GM08714 (cell line): ENCODE data around the gene ACP7.

Experiments used
- H3K4me3 ChIP-seq: fragments of 200-500 bp; sonication (Bioruptor generic); 2 replicates; pipeline ENCODE4 v1.5.1; 2014; ENCODE audit warnings: mild to moderate bottlenecking, low read length, inconsistent platforms
- ZNF274 ChIP-seq: IDR thresholded peaks from 2 replicates; pipeline ENCODE4 v1.6.1; 2012; ENCODE audit warnings: mild to moderate bottlenecking, low read depth, low read length

ACP7 gene, protein sequence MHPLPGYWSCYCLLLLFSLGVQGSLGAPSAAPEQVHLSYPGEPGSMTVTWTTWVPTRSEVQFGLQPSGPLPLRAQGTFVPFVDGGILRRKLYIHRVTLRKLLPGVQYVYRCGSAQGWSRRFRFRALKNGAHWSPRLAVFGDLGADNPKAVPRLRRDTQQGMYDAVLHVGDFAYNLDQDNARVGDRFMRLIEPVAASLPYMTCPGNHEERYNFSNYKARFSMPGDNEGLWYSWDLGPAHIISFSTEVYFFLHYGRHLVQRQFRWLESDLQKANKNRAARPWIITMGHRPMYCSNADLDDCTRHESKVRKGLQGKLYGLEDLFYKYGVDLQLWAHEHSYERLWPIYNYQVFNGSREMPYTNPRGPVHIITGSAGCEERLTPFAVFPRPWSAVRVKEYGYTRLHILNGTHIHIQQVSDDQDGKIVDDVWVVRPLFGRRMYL

DNA sequence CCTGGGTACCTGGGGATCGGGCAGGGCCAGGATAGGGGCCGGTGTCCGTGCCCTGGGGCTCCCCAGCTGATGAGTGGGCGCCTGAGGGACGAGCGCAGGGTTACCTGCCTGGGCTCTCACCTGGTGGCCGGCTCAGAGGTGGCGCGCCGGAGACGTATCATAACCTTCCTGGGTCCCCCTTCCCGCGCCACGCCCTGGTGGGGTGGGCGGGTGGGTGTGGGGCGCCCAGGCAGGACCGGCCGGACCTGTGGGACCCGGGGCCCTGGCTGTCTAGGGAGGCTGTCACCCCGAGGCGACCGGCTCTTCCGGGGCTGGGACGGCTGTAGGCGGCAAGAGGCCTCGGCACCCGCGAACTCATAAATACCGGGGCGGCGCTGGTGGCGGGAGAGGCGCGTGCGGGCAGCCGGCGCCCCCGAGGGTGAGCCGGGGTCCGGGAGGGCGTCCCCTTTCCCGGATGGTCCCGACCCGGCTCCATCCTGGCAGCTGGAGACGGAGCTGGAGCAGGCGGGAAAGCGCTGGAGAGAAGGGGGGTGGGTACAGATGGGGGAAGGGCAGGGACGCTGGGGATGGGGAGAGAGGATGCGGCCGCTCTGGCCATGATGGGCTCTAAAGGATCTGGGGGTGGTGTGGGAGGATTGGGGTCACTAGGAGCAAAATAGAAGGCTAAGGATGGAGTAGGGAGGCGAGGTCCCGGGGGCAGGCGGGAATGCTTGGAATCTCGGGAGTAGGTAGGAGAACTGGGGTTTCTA is at the start of gene ACP7:
Gene ACP7, plus strand, starts transcription at position 386 of the 749 bp plus-strand sequence. CDS start 902 bp downstream, outside the sequence.
- no peak for TF ChIP-seq ZNF274
- H3K4me3 ChIP-seq = no peak within 1 kb of the TSS

DNA sequence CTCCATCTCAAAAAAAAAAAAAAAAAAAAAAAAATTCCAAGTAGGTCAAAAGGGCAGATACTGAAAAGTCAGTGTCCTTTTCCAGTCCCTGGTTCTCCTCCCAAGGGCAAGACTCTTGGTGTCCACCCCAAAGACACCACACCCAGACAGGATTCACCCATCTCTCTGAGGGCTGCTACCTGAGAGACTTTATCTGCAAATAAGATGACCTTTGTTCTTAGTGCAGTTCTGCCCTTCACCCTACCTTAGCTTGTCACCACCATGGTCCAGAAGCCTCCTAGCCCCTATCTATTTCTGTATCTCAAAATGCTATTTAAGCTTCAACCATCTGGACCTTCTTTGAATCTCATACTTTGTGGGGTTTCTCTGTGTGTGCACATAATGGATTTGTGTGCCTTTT is 47.6 kb upstream of the ACP7 start:
- H3K4me3 ChIP-seq = no peak overlapping the region
- TF ChIP-seq ZNF274 = no peak

DNA sequence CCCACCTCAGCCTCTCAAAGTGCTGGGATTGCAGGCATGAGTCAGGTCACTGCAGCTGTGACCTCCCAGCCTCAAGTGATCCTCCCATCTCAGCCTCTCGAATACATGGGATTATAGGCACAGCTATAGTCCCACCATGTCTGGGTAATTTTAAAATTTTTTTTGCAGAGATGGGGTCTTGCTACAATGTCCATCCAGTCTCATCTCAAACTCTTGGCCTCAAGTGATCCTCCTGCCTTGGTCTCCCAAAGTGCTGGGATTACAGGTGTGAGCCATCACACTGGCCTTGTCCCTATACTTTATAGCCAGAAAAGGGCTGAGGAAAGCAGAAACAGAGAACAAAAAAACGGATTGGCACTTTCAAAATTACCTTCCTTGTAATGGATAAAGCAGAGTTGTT is 47.0 kb upstream of the ACP7 start:
- TF ChIP-seq ZNF274 = no peak
- no peak overlapping the region for H3K4me3 ChIP-seq

DNA sequence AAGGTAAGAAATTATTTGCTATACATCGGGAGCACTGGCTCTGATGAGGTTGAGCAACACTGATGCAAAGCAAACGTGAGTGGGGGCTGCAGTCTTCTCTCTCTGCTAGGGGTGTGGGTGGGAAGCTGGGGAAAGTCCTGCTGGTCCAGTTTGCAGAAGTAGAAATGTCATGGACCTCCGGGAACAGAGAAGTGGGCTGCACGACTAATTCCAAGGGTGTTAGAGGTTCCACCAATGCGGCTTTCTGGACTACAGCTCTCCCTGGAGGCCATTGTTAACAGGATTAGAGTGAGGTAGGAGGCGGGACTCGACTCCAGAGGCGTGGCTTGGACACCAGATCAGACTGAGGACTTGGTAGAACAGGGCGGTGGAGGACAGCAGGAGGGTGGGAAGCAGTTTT is 46.1 kb upstream of the ACP7 start:
- no peak for TF ChIP-seq ZNF274

DNA sequence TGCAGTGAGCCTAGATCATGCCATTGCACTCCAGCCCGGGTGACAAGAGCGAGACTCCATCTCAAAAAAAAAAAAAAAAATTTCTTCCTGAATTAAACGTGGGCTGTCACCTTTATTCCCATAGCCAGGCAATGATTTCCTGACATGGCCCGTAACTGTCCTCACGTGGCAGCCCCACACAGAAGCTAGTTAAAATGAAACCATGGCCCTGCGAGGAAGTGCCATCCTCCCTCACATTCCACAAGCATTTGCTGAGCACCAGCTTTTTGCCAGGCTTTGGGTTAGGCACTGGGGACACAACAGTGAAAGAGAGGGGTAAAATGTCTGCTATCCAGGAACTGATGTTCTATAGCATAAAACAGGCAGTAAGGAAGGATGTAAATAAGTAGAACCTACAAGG is 38.7 kb upstream of the ACP7 start:
- no peak for TF ChIP-seq ZNF274
- no peak overlapping the region for H3K4me3 ChIP-seq

More for the DNA sequence above, 46.1 kb upstream of the ACP7 start:
- no peak overlapping the region for H3K4me3 ChIP-seq

DNA sequence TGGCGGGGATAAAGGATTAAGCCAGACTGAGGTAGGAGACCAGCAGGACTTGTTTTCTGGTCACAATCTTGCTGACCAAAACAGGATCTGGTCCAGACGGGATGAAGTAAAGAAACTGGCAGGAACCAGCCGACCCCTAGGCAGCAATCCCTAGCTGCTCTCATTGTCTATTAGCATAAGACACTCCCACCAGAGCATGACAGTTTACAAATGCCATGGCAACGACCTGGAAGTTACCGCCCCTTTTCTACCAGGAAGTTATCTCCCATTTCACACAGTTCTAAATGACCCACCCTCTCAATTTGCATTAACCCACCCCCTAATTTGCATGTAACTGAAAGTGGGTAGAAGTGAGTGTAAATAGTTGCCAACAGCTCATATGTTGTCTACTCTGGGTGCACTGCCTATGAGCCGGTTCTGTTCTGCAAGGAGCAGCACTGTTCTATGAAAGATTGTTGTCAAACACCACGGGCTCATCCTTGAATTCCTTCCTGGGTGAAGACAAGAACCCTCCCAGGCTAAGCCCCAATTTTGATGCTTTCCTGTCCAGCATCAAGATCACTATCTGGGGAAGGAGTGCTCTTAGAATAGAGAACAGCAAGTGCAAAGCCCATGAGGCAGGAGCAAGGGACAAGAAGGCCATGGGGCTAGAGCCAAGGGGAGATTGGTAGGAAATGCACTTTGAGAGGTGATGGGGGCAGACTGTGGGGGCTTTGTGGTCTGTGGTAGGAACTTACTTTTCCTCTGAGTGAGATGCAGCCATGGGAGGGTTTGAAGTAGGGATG is 37.9 kb upstream of the ACP7 start:
- no peak for TF ChIP-seq ZNF274
- no peak overlapping the region for H3K4me3 ChIP-seq

DNA sequence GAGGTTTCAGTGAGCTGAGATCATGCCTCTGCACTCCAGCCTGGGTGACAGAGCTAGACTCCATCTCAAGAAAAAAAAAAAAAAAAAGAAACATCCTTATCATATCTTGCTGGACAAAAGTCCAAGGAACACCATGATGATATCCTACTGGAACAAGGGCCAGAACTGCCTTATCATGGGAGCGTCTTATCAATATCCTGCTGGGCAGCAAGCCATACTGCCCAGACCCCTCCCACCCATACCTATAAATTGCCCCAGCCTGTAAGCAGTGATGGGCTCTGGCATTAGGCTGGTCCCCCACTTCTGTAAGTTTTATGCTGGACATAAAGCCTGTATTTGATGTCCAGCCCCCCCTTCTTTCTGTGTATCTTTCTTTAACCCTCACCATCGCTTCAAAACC is 37.1 kb upstream of the ACP7 start:
- H3K4me3 ChIP-seq = no peak overlapping the region
- TF ChIP-seq ZNF274 = no peak

DNA sequence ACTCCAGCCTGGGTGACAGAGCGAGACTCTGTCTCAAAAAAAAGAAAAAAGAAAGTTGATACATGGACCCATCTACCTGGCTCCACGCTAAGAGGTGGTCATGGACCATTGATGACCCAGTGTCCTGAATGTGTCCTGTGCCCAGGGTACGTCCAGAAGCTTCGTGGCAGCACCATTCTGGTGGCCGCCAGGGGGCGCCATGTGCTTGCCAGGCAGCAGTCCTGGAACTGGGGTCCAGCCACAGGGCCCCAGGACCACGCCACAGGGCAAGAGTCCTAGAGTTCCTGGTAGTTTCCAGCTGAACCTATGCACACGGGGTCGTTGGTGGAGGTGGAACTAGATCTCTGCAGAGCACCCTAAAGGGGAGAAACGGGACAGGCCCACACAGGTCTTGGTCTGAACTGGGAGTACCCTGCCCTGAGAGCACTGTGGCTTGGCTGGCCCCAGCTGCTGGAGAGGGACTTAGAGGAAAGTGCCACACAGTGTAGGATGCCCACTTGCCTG is 31.9 kb upstream of the ACP7 start:
- no peak overlapping the region for H3K4me3 ChIP-seq
- TF ChIP-seq ZNF274 = no peak

DNA sequence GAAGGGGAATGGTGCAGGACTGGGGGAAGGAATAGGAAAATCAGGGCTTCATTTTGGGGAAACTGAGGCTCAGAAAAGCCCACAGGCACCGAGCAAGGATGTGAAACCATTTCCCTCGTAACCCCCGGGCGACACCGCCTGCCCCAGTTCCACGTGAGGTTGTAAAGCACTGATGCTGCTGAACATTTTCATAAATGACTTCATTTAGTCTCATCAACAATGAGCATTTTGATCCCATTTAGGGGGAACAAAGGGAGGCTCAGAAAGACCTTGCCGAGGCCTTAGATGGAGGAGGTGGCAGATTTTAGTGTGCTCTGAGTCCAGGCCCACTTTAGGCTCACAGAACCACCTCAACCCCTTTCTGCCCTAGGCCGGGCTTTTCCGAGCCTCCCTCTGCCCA is 31.3 kb upstream of the ACP7 start:
- TF ChIP-seq ZNF274 = no peak
- no peak overlapping the region for H3K4me3 ChIP-seq

DNA sequence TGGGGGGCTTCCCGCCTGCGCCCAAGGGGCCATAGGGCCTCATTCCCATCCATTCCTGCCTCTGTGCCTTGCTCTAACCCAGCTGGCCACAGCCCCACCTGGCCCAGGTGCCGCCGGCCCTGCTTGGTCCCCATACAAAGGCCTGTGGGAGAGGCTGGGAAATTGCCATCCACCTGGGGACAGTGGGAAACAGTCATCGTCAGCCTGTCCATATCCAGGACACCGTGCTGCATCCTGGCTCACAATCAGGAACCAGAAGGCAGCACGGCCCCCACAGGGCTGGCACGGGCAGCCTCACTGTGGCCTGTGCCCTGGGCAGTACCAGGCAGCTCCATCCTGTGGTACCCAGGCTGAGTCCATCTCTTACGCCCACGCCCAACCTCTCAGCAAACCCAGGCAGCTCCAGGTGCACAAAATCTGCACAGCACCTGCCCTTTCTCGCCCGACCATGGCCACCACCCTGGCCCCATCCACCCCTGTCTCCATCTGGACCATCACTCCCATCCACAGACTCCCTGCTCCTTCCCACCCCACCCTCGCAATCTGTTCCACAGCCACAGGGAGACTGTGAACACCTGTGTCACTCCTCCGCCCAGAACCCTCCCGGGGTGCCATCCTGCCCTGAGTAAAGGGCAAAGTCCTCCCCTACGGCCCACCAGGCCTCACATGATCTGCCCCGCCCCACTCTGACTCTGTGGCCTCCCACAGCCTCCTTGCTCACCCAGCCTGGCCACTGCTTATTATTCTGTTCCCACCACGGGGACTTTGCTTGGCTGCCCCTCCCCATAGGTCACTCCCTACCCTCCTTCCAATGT is 30.7 kb upstream of the ACP7 start:
- H3K4me3 ChIP-seq = no peak overlapping the region
- no peak for TF ChIP-seq ZNF274

DNA sequence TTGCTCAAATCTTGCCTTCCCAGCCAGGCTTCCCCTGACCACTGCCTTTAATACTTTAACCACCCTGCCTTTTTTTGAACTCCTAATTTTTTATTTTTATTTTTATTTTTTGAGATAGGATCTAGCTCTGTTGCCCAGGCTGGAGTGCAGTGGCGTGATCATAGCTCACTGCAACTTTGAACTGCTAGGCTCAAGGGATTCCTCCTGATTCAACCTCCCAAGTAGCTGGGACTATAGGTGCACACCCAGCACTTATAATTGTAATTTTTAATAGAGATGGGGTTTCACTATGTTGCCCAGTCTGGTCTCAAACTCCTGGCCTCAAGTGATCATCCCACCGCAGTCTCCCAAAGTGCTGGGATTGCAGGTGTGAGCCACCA is 30.1 kb upstream of the ACP7 start:
- no peak for TF ChIP-seq ZNF274

DNA sequence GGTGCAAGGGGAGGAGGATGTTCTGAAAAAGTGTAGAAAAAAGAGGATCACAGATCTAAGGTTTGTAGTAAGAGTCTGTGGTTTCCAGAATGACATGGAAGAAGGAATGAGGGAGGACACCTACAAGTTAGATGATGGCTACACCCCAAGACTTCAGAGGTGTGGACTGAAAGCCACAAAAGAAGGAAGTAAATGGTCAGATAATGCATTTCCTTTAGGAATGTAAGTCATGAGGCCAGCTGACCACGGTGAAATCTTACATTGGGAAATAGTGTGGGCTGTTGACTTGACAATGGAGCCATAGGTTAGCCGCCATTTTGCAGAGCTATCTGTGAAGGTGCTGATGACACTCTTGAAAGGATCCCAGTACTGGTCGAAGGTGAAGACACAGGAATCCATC is 26.6 kb upstream of the ACP7 start:
- no peak overlapping the region for H3K4me3 ChIP-seq
- TF ChIP-seq ZNF274 = no peak

More for the DNA sequence above, 30.1 kb upstream of the ACP7 start:
- no peak overlapping the region for H3K4me3 ChIP-seq

DNA sequence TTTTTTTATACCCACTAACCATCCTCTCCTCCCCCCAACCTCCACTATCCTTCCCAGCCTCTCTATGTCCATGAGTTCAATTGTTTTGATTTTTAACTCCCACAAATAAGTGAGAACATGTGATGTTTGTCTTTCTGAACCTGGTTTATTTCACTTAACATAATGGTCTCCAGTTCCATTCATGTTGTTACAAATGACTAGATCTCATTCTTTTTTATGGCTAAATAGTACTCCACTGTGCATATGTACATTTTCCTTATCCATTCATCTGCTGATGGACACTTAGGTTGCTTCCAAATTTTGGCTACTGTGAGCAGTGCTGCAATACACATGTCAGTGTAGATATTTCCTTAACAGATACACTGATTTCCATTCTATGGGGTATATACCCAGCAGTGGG is 24.9 kb upstream of the ACP7 start:
- H3K4me3 ChIP-seq = no peak overlapping the region
- TF ChIP-seq ZNF274 = no peak
